Uterus (tissue), 4 donors: ENCODE data around the gene ASCL5. TPM values are rescaled to one million over a fixed set of nuclear protein-coding genes. Genes with fewer than 3 reads are reported as not detected.
A peak's percentile ranks its signal among the peaks of the same experiment; 100 is the strongest.

Experiments
- DNase-seq, 2 donors: peaks; one replicate each; pipeline ENCODE4 v3.0.0-alpha.2; 2019 to 2020
- H3K27ac ChIP-seq, 2 donors: fragments of 200-600 bp; sonication (generic); 1 replicate in 1 of 2; 2 replicates in 1 of 2; pipeline ENCODE4 v1.5.1; 2016 to 2018
- H3K27me3 ChIP-seq, 2 donors: fragments of 200-600 bp; sonication (generic); one replicate each; pipeline ENCODE4 v1.5.1; 2018 to 2019; ENCODE audit warnings: control low read depth in 1 of 2
- H3K36me3 ChIP-seq, 2 donors: fragments of 200-600 bp; sonication (generic); one replicate each; pipeline ENCODE4 v1.5.1; 2019; ENCODE audit warnings: control low read depth in 1 of 2
- H3K4me1 ChIP-seq, 2 donors: fragments of 200-600 bp; sonication (generic); one replicate each; pipeline ENCODE4 v1.5.1; 2018 to 2019; ENCODE audit warnings: control low read depth in 1 of 2
- H3K4me3 ChIP-seq, 2 donors: fragments of 200-600 bp; sonication (generic); 1 replicate in 1 of 2; 2 replicates in 1 of 2; pipeline ENCODE4 v1.5.1; 2018 to 2019; ENCODE audit warnings: mild to moderate bottlenecking in 1 of 2
- H3K9me3 ChIP-seq, 2 donors: fragments of 200-600 bp; sonication (generic); one replicate each; pipeline ENCODE4 v1.5.1; 2019; ENCODE audit warnings: control low read depth in 1 of 2
- CTCF ChIP-seq, 4 experiments: fragments of 200-600 bp in 2 of 4; fragments of 450-650 bp in 2 of 4; sonication (generic) in 2 of 4; IDR thresholded peaks; one replicate each; pipeline ENCODE4 v1.5.1; 2016 to 2019; ENCODE audit warnings: antibody characterized with exemption in 4 of 4, mild to moderate bottlenecking in 2 of 4, moderate library complexity in 1 of 4
- POLR2A ChIP-seq, 2 donors: fragments of 450-650 bp; IDR thresholded peaks; one replicate each; pipeline ENCODE4 v1.6.1; 2016; ENCODE audit warnings: antibody characterized with exemption in 2 of 2, mild to moderate bottlenecking in 1 of 2, moderate library complexity in 1 of 2
- intact Hi-C: fragments of 100-400 bp; cut with DNase I; formaldehyde crosslinking; loops from one replicate; pipeline ENCODE4 v1.15.1; 2023; ENCODE audit warnings: low total_unique reads
- total RNA-seq, 4 donors: library from RNA; depleted of rRNA in 3 of 4; stranded (reverse); fragments of >200 nt in 3 of 4; gene quantifications; one replicate each; pipeline versions ENCODE4 v1.1.0 to v1.2.4, GENCODE V29; 2014 to 2023
- donor health status: DM: yes; HTN: yes; CAD: no.

The ASCL5 gene
- total RNA-seq, 4 donors from 2014 or later = not detected

- intact Hi-C loops = no loop called here
- no peak for DNase-seq
- Histone ChIP-seq H3K4me1 (peaks cover 0 to 7% of the 10 kb centered on the region in 2 donors), H3K36me3 (no peaks in the 10 kb centered on the region), H3K9me3 (no peaks in the 10 kb centered on the region), H3K27ac (no peak overlapping the region), H3K27me3 (no peaks in the 10 kb centered on the region), H3K4me3 (no peak overlapping the region)
- TF ChIP-seq POLR2A (IDR thresholded peaks at IDR 0.05) (no peak), CTCF (IDR thresholded peaks at IDR 0.05) (no peak)
Measured at GRCh38 chr1:201156819-201157218, 29.8 kb upstream of the ASCL5 start.

GRCh38 chr1:201156346-201156745 lies 29.4 kb upstream of the ASCL5 start:
- H3K27ac ChIP-seq = no peak overlapping the region
- peaks cover 0 to 7% of the 10 kb centered on the region in 2 donors for H3K4me1 ChIP-seq
- no peak for TF ChIP-seq POLR2A (IDR thresholded peaks at IDR 0.05)
- TF ChIP-seq CTCF (IDR thresholded peaks at IDR 0.05) = no peak
- H3K27me3 ChIP-seq = no peaks in the 10 kb centered on the region
- intact Hi-C loops = no loop called here
- H3K36me3 ChIP-seq = no peaks in the 10 kb centered on the region
- H3K4me3 ChIP-seq = no peak overlapping the region
- no peak for DNase-seq
- no peaks in the 10 kb centered on the region for H3K9me3 ChIP-seq

GRCh38 chr1:201155354-201155753 lies 28.4 kb upstream of the ASCL5 start:
- intact Hi-C loops = no loop called here
- Histone ChIP-seq H3K36me3 (no peaks in the 10 kb centered on the region), H3K9me3 (no peaks in the 10 kb centered on the region), H3K4me3 (no peak overlapping the region), H3K4me1 (peaks cover 0 to 7% of the 10 kb centered on the region in 2 donors), H3K27me3 (no peaks in the 10 kb centered on the region), H3K27ac (no peak overlapping the region)
- no peak for DNase-seq
- no peak for TF ChIP-seq CTCF (IDR thresholded peaks at IDR 0.05)
- no peak for TF ChIP-seq POLR2A (IDR thresholded peaks at IDR 0.05)

- peaks cover 0 to 7% of the 10 kb centered on the region in 2 donors for H3K4me1 ChIP-seq
- DNase-seq = peak; percentile 97 to 98
- H3K9me3 ChIP-seq = no peaks in the 10 kb centered on the region
- intact Hi-C loops = no loop called here
- peak within 1 kb of the TSS; percentile 63 to 95 for H3K4me3 ChIP-seq
- H3K36me3 ChIP-seq = no peaks in the 10 kb centered on the region
- no peaks in the 10 kb centered on the region for H3K27me3 ChIP-seq
- no peak for TF ChIP-seq CTCF (IDR thresholded peaks at IDR 0.05)
- peak; percentile 35 to 55 for TF ChIP-seq POLR2A (IDR thresholded peaks at IDR 0.05)
- H3K27ac ChIP-seq = peak within 1 kb of the TSS; percentile 76 to 79
Measured at GRCh38 chr1:201154389-201155165, 27.6 kb upstream of the ASCL5 start, which contains the start of gene TMEM9. Gene TMEM9 (minus strand): TSS chr1:201154474. CDS start chr1:201153923, 551 bp downstream.
